ENCODE results near the gene TESMIN. TPM values are rescaled to one million over a fixed set of nuclear protein-coding genes. Genes with fewer than 3 reads are reported as not detected.

The TESMIN gene
- total RNA-seq, 1 experiment from 2014 or later: 45.2 TPM

DNA sequence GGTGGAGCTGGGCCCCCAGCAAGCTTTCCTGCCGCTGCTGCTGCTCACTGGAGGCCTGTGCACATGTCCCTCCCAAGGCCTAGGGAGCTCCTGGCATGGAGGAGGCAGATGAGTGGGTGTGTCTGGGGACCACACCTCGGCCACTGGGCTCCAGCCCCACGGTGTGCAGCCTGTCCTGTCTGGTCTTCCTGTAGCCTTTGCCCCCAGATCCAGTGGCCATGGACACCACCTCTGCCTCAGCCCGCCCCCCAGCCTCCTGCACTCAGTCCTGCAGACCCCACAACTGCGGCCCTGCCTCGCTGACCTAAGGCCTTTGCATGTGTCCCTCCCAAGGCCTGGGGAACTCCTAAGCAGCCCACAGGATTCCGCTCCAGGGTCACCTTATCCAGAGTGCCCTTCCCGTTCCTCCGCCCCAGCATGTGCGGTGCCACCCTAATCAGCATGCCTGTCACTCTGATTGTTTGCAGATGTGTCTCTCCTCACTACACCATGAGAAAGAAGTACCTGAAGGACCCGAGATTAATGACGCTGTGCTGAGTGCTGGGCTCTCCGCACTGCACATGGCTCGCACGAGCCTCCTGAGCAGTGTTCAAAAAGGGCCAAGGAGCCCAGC lies 58.3 kb downstream of the TESMIN start:
- Histone ChIP-seq H2BK5ac (ENCODE audit: insufficient read length, low read length) (no peak overlapping the region), H2BK120ac (ENCODE audit: low read depth, low read length, poor library complexity, severe bottlenecking) (no peak overlapping the region), H3K23me2 (ENCODE audit: insufficient read length, low read depth, low read length, poor library complexity, severe bottlenecking) (no peaks in the 10 kb centered on the region), H4K5ac (ENCODE audit: insufficient read length, low read depth, low read length) (no peak overlapping the region), H3K4ac (ENCODE audit: low read depth, low read length) (no peak overlapping the region), H3K9me3 (ENCODE audit: control insufficient read depth, low read depth, low read length) (no peaks in the 10 kb centered on the region), H3K4me2 (ENCODE audit: insufficient read depth, insufficient read length, low read length) (no peak overlapping the region), H2BK12ac (ENCODE audit: insufficient read length, low read depth, low read length) (no peak overlapping the region), H3K18ac (ENCODE audit: insufficient read length, low read depth, low read length) (no peak overlapping the region), H4K8ac (replicated peaks; ENCODE audit: insufficient read length, low read depth, low read length) (no peak overlapping the region), H3K56ac (ENCODE audit: insufficient read length, low read depth, low read length) (no peak overlapping the region), H4K20me1 (ENCODE audit: control insufficient read depth, insufficient read depth, insufficient read length) (no peaks in the 10 kb centered on the region), H3K79me1 (ENCODE audit: insufficient read depth, low read depth, low read length, poor library complexity, severe bottlenecking) (no peaks in the 10 kb centered on the region), H3K4me1 (ENCODE audit: insufficient read depth, low read length) (peaks cover 2% of the 10 kb centered on the region; the same call in 1 of the 2 replicates), H3K23ac (ENCODE audit: insufficient read length, low read depth, low read length) (no peak overlapping the region), H2BK20ac (ENCODE audit: low read depth, low read length, poor library complexity, severe bottlenecking) (no peak overlapping the region), H3T11ph (ENCODE audit: low read length) (no peak overlapping the region), H4K91ac (ENCODE audit: insufficient read length, low read depth, low read length) (no peak overlapping the region), H3K27ac (ENCODE audit: insufficient read length, low read depth, low read length) (no peak overlapping the region), H2AK5ac (ENCODE audit: insufficient read length, low read length) (no peak overlapping the region), H3K14ac (ENCODE audit: insufficient read depth, low read length) (no peak overlapping the region), H3K27me3 (ENCODE audit: insufficient read depth, low read length) (no peaks in the 10 kb centered on the region), H3K9ac (ENCODE audit: extremely low read depth, insufficient read length, low read length) (no peak overlapping the region), H2BK15ac (ENCODE audit: low read depth, low read length) (no peak overlapping the region), H3K79me2 (ENCODE audit: insufficient read depth, low read length) (no peaks in the 10 kb centered on the region), H2AFZ (ENCODE audit: low read length) (no peak overlapping the region)
- no CpG with 5 or more reads among the region's 15 CpGs for WGBS (ENCODE audit: extremely low coverage, insufficient read length, low lambda C conversion rate)
- H3K9me3 Mint-ChIP-seq: peaks cover 6 to 9% of the 10 kb centered on the region in 2 experiments; a peak in 4 of 5 replicates
- peak; percentile 28 for DNase-seq
- no peaks in the 10 kb centered on the region; the same call in 1 of the 2 replicates for H3K27me3 Mint-ChIP-seq (ENCODE audit: low read depth)
- peaks cover 49 to 60% of the 10 kb centered on the region in 2 experiments for H3K4me1 Mint-ChIP-seq
- H3K27ac Mint-ChIP-seq: peak overlapping the region in 2 of 3 experiments; percentile 49 to 53; a peak in 1 of 7 replicates
- TF ChIP-seq, protein P1, sequence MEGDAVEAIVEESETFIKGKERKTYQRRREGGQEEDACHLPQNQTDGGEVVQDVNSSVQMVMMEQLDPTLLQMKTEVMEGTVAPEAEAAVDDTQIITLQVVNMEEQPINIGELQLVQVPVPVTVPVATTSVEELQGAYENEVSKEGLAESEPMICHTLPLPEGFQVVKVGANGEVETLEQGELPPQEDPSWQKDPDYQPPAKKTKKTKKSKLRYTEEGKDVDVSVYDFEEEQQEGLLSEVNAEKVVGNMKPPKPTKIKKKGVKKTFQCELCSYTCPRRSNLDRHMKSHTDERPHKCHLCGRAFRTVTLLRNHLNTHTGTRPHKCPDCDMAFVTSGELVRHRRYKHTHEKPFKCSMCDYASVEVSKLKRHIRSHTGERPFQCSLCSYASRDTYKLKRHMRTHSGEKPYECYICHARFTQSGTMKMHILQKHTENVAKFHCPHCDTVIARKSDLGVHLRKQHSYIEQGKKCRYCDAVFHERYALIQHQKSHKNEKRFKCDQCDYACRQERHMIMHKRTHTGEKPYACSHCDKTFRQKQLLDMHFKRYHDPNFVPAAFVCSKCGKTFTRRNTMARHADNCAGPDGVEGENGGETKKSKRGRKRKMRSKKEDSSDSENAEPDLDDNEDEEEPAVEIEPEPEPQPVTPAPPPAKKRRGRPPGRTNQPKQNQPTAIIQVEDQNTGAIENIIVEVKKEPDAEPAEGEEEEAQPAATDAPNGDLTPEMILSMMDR (conservative IDR thresholded peaks at IDR 0.05): no peak
- H3K4me3 Mint-ChIP-seq: no peak overlapping the region
- H3K36me3 Mint-ChIP-seq (ENCODE audit: insufficient read depth in 1 of 3, low read depth in 3 of 3): peaks cover 5 to 31% (median 25%) of the 10 kb centered on the region in 3 experiments; a peak in 6 of 7 replicates
